ENCODE measurements around the gene CREB1.

The CREB1 gene
- long read RNA-seq, full-length matches to known transcripts, result 140 of 191 reads
- long read RNA-seq, partial matches to known transcripts, result 27 of 191 reads
- long read RNA-seq, other reads (novel, unspliced or antisense), result 24 of 191 reads

DNA sequence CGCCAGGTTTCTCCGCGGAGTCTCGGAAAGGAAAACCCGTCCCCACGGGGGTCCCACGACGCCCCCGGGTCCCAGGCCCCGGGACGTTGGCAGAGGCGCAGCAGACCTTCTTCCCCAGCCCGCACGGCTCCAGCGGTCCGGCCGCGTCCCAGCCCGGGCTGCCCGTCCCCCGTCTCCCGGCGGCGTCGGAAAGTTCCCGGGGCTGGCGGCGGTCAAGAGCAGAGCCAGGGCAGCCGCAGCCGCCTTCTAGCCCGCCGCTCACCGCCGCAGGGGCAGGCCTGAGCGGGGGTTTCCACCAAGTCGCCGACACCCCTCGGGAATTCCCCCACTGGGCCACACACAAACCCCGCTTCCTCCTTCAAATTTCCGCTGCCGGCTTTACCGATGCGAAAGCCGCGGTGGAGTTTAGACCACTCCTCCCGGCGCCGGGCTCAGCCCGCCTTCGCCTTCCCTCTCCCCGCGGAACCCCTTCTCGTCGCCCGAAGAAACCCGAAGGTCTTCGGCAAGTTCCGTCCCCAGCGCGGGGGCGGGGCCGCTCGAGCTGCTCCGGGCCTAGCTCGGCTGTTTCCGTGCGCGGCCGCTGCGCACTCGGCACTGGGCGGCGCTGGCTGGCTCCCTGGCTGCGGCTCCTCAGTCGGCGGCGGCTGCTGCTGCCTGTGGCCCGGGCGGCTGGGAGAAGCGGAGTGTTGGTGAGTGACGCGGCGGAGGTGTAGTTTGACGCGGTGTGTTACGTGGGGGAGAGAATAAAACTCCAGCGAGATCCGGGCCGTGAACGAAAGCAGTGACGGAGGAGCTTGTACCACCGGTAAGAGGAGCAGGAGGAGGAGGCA lies at the start of gene CREB1:
CREB1 (plus strand) TSS at position 633 of the 830 bp plus-strand sequence. CDS start 25,674 bp downstream, outside the sequence.
- Histone ChIP-seq H3K27me3 (ENCODE audit: insufficient read depth, poor library complexity, severe bottlenecking) (no peaks in the 10 kb centered on the region), H3K27ac (replicated peaks) (peak within 1 kb of the TSS; percentile 96), H3K4me3 (replicated peaks; ENCODE audit: insufficient read depth, low read length) (peak within 1 kb of the TSS; percentile 66)
- peak; percentile 90 to 98 for DNase-seq (ENCODE audit: low read depth in 1 of 2, low spot score in 1 of 2)
- TF ChIP-seq POLR2AphosphoS5 (IDR thresholded peaks at IDR 0.05; ENCODE audit: low read depth) (peak; percentile 89), GABPA (IDR thresholded peaks at IDR 0.05; ENCODE audit: low read depth) (no peak), REST (IDR thresholded peaks at IDR 0.05; ENCODE audit: insufficient replicate concordance, low read depth) (peak; percentile 34)

DNA sequence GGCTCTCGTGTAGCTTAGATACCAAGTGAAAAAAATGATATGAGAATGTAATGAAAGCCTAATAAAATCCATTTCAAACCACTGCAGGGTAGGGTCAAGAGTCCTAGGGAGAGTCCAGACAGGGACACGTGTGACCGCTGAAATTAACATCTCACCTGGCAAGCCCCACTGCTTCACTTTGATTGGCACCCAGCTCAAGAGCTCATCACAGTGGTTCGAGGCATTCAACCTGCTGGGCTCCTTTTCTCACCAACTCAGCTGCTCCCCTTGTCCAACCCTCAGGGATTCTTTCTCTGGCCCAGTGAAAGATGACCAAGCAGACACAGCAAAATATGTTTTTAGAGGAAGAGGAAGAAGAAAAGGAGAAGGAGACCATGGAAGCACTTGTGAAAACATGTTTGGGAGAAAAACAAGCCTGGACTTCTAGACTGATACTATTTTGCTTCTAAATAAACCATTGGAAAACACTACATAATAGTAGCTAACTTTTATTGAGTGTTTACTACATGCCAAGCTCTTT lies 49.2 kb upstream of the CREB1 start:
- H3K27me3 ChIP-seq (ENCODE audit: insufficient read depth, poor library complexity, severe bottlenecking), result no peaks in the 10 kb centered on the region
- no peak overlapping the region for H3K27ac ChIP-seq (replicated peaks)
- H3K4me3 ChIP-seq (replicated peaks; ENCODE audit: insufficient read depth, low read length), result no peak overlapping the region
- TF ChIP-seq POLR2AphosphoS5 (IDR thresholded peaks at IDR 0.05; ENCODE audit: low read depth), result no peak
- TF ChIP-seq GABPA (IDR thresholded peaks at IDR 0.05; ENCODE audit: low read depth), result no peak
- no peak for DNase-seq (ENCODE audit: low read depth in 1 of 2, low spot score in 1 of 2)

GRCh38 chr2:207481924-207482323 lies 47.8 kb upstream of the CREB1 start:
- no peak overlapping the region for H3K4me3 ChIP-seq (replicated peaks; ENCODE audit: insufficient read depth, low read length)
- no peak overlapping the region for H3K27ac ChIP-seq (replicated peaks)
- no peaks in the 10 kb centered on the region for H3K27me3 ChIP-seq (ENCODE audit: insufficient read depth, poor library complexity, severe bottlenecking)
- no peak for DNase-seq (ENCODE audit: low read depth in 1 of 2, low spot score in 1 of 2)
- no peak for TF ChIP-seq CTCF (IDR thresholded peaks at IDR 0.05; ENCODE audit: insufficient read depth, low read length)
- no peak for TF ChIP-seq REST (IDR thresholded peaks at IDR 0.05; ENCODE audit: insufficient replicate concordance, low read depth)
- TF ChIP-seq POLR2AphosphoS5 (IDR thresholded peaks at IDR 0.05; ENCODE audit: low read depth), result no peak
- no peak for TF ChIP-seq GABPA (IDR thresholded peaks at IDR 0.05; ENCODE audit: low read depth)
- TF ChIP-seq SPI1 (IDR thresholded peaks at IDR 0.05; ENCODE audit: borderline replicate concordance, low read depth), result no peak

GRCh38 chr2:207482630-207483029 lies 47.1 kb upstream of the CREB1 start:
- no peak for TF ChIP-seq POLR2AphosphoS5 (IDR thresholded peaks at IDR 0.05; ENCODE audit: low read depth)
- Histone ChIP-seq H3K27ac (replicated peaks) (no peak overlapping the region), H3K27me3 (ENCODE audit: insufficient read depth, poor library complexity, severe bottlenecking) (no peaks in the 10 kb centered on the region), H3K4me3 (replicated peaks; ENCODE audit: insufficient read depth, low read length) (no peak overlapping the region)
- no peak for DNase-seq (ENCODE audit: low read depth in 1 of 2, low spot score in 1 of 2)

GRCh38 chr2:207483066-207483465 lies 46.7 kb upstream of the CREB1 start:
- Histone ChIP-seq H3K4me3 (replicated peaks; ENCODE audit: insufficient read depth, low read length) (no peak overlapping the region), H3K27ac (replicated peaks) (no peak overlapping the region)

More at GRCh38 chr2:207483066-207483465, 46.7 kb upstream of the CREB1 start:
- no peaks in the 10 kb centered on the region for H3K27me3 ChIP-seq (ENCODE audit: insufficient read depth, poor library complexity, severe bottlenecking)
- DNase-seq (ENCODE audit: low read depth in 1 of 2, low spot score in 1 of 2), result no peak
- no peak for TF ChIP-seq POLR2AphosphoS5 (IDR thresholded peaks at IDR 0.05; ENCODE audit: low read depth)
- TF ChIP-seq GABPA (IDR thresholded peaks at IDR 0.05; ENCODE audit: low read depth), result no peak
